Measurements from ENCODE around the gene NFYC.

NFYC gene
- 14.2 to 53.5 (median 38.7) reads per million in 17 experiments for total RNA-seq

DNA sequence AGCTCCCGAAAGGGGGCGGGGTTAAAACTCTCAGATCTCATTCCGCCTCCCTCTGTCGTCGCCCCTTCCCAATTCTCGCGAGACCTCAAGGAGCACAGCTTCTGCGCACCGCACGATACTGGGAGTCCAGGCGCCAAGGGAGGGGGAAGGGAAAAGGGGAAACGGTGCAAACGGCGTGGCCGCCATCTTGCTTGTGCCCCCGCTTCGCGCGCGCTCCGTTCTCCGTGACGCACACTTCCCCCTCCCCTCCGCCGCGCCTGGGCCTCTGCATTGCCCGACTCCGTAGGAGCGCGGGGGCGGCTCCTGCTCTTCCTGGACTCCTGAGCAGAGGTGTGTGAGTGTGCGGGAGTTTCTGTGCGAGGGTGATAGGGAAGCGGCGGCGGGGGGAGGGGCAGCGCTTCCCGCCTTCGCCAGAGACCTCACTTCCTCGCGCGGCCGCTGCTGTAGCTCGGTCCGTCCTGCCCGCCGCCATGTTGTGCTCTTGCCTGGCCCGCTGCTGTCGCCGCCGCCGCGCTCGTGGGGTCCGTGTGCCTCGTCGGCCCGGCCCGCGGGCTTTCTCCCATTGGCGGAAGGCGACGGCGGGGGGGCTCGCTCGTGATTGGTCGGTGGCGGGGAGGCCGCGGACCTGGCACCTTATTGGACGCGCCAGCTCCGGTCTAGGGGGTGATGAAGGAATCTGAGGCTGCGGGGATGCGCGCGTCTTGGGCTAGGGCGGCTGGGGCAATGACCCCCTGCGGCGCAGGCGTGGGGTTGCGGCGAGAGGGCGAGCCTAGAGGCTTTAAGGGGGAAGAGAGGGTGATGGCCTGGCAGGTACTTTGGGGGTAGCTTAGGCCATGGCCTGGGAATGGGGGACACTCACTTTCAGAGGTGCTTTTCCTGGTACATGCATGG is at the start of gene NFYC:
NFYC (plus strand) TSS at position 167 of the 891 bp plus-strand sequence. CDS start 47,140 bp downstream, outside the sequence.
- peak; percentile 99 to 100 (median 100) for DNase-seq

DNA sequence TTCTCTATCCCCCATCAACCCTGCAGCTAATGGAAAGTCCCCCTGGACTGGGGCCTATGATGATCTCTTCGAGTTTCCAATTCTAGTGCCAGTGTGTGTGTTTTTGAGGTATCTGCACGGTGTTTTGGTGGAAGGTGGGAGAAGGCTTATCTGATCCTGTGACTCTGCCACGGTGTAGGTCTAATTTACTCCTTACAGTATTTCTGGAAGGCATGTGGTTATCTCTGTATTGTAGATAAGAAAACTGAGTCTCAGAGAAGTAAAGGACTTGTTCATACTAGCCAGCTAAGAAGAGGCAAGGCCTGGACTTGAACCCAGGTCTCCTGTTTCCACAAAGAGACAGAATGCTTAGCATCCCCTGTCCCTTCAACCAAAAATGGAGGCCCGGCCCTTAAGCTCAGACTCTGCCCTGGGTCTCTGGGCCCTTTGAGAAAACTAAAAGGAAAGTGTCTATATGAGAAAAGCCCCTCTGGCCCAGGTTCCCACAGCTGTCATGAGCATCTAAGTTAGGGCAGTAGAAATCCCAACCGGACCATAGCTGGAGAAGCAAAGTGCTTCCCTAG is 46.3 kb upstream of the NFYC start:
- DNase-seq, result no peak

DNA sequence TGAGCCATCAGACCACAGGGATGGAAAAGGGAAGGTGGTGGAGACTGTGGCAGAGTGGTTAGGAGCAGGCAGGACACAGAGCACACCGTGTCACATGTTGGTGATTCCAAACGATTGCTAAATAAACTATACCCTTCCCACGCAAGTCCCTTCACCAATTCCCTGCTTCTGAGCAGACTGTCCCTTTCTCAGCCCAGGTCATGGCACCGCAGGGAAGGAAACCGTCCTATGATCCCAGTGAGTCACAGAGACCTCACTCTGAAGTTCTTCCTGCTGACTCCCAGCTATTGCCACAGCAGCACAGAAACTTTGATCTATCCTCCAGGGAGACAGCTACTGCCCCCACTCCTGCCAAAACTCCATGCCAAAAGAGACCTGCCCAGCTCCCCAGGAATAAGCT is 45.2 kb upstream of the NFYC start:
- peak; percentile 69 to 86 (median 74) for DNase-seq

DNA sequence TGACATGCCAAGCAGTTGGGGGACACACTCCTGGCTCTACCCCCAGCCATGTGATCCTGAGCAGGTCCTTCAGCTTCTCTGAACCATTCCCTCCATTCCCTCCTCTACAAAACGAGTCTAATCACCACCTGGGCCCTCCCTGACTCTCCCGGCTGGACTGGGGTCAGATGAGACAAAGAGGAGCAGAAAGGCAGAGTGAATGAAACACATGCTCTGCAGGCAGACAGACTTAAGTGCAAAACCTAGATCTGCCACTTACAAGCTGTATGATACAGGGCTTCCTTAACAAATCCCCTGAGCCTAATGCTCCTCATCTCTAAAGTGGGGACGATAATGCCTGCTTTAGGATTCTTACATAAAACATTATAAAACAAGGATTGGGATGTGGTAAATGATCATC is 43.3 kb upstream of the NFYC start:
- no peak for DNase-seq

DNA sequence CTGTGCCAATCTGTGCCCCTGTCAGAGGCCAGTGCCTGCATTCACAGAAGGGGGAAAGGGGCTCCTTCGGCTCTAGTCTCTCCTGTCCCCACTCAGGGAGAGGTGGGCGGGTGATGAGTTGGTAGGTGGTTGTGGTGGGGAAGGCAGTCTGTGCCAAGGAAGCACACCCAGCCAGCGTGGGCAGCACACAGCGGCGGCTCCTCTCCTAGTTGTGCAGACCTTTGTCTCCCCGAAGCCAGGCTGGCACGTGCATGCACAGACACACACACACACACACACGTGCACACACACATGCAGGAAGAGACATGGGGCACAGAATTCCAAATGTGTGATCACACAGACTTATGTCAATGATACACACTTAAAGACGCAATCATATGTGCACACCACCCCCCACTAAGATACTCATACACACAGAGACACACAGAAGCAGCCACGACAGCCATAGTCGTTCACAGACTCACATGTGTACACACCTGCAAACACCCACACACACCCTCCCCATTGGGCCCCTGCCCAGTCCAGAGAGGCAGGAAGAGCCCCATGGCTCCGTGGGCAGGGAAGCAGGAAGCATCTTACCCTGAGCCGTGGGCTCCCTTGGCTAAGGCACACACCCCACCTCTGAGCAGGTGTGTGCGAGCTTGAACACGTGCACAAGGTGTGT is 42.4 kb upstream of the NFYC start:
- no peak for DNase-seq

DNA sequence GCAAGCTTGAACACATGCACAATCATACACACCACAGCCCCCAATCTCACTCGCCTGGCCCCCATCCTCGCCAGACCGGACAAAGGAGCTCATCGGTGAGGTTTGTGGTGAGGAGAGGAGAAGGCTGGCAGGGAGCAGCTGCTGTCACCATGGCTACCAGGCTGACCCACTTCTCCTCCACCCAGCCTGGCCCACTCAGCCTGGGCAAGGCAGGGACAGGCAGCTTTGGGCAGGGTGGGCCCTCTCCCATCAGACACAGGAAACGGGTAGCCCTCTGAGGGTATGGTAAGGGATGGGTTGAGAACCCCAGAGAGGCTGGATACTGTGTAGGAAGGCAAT is 41.9 kb upstream of the NFYC start:
- no peak for DNase-seq

DNA sequence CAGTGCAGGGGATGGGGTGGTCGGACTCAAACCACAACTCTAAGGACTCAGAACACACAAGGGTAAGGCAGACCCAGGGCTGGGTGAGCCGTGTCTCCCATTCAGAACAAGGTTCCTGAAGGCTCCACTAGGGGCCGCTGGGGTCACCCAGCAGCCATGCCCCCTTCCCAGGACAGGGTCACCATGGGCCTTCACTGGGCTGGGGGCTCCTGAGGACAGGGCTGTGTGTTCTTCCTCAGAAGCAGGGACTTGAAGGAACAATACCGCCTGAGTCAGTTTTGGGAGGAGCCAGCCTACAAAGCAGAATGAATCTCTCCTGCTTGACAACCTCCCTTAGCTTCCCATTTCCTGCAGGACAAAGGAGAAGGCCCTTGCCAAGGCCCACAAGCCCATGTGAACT is 41.4 kb upstream of the NFYC start:
- peak; percentile 42 to 66 (median 54) for DNase-seq

DNA sequence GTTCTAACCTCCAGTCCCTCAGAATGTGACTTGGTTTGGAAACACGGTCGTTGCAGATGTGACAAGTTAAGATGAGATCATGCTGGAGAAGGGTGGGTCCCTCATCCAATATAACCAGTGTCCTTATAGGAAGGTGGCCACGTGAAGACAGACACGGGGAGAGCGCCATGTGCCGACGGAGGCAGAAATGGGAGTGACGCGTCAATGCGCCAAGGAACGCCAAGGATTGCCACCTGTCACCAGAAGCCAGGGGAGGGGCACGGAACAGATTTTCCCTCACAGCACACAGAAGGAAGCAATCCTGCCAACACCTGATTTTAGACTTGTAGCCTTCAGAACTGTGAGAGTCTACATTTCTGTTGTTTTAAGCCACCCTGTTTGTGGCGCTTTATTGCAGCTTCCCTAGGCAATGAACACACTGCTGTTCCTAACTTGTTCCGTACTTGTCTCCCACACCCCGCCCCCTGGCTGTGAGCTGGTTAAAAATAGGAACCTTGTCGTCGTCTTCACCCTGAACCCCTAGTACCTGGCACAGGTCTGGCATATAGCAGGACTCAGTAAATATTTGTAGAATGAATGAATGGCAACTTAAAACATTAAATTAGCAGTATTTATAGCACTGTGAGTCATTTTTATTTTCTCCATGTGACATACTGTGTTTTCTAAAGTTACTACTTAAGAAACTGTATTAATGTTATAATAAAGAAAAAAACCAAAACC is 40.2 kb upstream of the NFYC start:
- DNase-seq, result peak; percentile 12 to 65 (median 42)

DNA sequence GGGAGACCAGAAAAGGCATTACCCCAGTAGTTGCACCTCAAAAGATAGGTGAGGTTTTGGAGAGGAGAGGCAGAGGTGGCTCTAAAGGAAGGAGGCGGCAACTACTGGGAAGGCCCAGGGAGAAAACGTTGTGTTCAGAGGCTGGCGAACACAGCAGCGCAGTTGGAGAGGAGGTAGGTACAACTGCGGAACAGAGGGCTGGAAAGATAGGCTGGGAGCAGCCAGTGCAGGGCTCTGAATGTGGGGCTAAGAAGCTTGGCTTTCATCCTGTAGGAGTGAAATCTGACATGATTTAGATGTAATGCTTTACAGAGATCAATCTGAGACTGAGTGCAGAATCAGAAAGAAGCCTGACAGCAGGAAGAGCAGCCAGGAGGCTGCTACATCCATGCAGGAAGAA is 39.0 kb upstream of the NFYC start:
- DNase-seq, result peak in 1 of 4 experiments; percentile 0

DNA sequence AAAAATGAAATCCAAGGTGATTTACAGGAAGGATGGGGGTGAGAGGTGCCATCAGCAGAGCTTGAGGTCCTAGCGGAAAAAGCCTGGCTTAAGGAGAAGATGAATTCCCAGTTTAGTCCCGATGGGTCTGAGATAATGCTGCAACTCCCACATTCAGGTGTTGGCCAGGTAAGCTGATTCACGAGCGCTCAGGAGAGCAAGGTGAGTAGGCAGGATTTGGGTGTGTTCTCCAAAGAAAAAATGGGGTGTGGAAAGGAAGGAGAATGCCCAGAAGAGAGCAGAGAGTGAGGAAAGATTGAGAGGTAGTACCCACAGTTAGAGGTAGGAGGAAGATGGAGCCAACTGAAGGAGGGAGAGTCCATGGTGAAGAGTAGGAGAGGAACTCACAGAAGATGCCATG is 38.5 kb upstream of the NFYC start:
- peak in 1 of 4 experiments; percentile 0 for DNase-seq

DNA sequence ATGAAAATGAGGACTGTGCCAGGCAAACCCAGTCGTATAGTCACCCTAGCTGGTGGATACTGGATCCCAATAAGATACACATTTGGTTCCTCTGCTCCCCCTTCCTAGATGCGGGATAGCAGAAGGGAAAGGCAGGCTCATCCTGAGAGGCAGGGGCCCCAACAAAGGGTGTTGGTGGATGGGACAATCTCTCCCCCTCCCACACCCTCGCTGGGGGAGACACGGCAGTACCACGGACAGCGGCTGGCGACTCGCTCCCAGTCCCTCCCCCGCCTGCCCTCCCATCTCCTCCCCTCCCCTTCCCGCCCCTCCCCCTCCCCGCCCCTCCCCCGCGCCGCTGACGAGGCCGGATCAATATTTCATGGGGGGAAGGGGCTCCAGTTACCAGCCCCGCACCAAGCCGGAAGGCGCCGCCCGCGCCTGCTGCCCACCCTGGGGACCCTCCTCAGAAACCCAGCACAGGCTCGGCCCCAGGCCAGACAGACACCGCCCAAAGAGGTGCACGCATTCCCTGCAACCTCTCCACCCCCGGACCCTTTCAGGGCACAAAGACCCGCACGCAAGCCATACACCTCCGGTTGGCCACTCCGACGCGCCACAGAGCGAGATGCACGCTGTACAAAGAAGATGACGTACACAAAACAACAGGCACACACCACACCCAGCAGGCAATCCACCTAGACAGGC is 37.5 kb upstream of the NFYC start:
- DNase-seq, result no peak

DNA sequence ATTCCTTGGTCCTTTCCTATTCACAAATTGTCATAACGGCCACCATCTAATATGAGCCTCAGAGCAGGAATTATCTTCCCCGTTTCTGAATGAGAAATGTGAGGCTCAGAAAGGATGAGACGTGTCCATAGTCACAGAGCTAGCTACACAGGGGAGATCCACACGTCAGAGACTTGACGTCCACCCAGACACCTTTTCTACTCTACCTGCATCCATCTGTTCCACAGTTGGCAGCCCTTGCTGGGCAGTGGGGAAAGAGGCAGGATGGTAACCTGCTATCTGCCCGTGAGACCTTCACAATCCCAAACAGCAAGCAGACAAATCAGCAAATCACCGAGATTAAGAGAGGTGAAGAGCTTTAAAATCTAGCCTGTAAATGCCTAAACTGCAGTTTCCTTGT is 34.5 kb upstream of the NFYC start:
- no peak for DNase-seq

DNA sequence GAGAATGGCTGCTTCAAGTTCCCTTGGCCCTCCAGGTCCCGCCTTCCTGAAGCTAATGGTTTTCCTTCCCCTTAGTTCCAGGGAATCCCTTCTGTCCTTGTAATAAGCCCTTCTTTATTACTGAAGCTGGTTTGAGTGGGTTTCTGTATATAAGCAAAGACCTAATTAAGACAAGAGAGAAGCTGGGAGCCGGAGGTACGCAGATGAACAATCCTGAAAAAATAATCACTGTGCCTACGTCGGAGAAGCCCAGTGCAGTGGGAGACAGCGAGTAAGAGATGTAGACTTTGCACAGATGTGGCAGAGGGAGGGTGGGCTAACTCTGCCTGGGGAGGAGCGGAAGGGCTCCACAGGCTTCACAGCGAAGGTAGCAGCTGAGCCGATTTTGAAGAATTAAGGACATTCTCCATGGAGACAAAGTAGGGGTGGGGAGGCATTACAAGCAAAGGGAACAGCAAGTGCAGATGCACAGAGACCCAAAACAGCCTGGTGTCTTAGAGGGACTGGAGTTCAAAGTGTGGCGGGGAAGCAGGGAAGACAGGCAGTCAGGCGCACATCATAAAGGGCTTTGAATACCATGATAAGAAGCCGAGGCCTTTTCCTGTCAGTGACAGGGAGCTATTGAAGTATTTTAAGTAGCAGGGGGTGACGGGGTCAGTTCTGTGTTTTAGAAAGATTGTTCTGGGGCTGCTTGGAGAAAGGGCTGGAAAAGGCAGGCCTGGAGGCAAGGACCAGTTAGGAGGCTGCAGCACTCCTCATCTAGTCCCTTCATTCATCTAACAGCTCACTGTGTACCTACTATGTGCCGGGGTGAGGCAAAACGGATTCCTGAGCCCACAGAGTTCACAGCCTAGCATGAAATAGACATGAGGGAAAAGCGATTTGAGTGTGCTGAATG is 32.5 kb upstream of the NFYC start:
- DNase-seq, result no peak

DNA sequence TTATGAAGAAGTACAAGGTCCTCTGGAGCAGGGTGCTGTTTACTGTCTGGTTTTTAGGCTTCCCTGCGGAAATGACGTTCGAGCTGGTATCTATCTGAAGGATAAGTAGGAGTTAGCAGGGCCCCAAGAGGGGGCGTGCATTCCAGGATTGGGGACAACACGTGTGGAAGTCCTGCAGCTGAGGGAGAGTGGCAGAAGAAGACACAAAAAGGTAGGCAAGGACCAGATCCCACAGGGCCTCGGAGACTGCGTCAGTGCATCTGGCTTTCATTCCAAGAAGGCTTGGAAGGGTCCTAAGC is 31.9 kb upstream of the NFYC start:
- no peak for DNase-seq

DNA sequence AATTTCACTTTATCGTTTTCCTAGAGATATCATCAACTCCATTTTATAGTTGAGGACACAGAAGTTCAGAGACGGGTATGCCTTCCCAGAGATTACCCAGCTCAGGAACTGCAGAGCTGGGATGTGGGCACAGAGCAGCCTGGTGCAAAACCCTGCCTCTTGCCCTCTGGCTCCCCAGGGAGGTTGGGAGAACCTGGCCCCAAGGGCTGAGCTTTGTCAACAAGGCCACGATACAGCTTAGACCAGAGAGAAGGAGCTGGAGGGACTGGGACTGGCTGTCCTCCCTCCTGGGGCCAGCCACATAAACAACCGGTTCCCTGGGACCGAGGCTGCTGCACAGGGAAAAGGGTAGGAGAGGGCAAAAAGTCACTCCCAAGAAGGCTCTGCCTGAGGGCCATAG is 29.8 kb upstream of the NFYC start:
- DNase-seq, result no peak

DNA sequence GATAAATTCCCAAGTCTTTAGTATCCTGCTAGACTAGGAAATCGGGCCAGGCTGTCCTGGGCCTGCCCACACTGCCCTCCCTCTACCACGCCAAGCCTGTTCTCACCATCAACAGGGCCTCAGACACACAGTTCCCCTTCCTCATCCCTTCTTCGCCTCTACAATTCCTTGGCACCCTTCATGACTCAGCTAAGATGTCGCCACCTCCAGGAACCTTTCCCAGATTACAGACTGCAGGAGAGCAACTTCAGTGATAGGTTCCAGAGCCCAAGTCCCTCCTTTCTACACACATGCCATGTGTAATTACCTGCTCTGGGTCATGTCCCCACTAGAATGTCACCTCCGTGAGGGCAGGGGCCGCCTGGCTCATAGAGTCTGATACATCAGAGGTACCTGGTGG is 29.4 kb upstream of the NFYC start:
- peak in 3 of 4 experiments; percentile 36 to 42 (median 39) for DNase-seq

DNA sequence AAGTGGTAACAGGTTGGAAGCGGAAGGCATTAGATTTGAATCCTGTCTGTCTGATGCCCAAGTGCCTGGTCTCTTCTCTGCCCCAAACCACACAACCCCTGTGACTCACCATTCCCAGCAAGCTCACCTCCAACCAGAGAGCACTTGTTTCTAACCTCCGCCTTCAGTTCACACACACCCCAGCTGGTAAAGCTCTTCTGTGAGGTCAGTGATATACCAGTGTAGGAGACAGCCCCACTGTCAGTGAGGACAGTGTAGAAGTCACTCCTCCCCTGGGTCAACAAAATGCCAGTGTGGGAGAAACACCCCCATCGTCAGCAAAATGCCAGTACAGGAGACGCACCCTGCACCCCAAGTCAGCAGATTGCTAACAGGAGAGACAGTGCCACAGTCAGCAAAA is 28.6 kb upstream of the NFYC start:
- peak; percentile 32 to 73 (median 46) for DNase-seq

DNA sequence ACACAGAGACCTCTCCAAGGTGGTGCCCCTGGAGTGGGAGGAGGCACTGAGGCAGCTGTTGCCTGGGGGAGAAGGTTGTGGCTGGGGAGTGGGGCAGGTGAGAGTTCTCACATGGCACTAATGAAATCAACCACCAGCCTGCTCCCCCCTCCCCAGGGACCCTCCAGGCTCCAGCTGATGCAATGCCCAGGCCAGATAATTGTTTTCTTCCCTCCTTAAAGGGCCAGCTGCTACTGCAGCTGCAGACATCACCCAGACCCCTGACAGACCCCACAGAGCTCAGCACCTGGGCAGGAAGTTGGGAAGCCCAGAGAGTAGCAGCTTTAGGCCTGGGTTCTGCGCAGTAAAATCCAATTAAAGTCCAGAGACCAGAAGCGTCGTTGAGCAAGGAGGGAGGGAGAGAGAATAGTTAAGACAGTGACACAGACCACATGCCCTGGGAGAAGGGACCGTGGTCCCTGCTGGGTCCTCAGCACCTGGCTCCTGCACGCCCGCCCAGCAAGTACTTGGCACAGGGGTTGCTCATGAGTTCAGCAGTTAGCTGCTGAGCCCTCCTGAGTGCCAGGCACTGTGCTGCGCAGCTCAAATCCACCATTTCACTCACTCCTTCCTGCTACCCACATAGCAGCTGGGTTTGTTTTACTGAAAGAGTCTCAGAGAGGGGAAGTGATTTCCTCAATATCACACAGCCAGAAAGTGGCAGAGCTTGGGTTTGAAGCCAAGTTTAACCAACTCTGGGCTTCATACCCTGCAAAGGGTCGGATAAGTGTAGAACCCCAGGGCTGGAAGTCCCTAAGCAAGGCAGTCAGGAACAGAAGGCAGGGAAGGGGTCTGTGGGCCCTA is 28.0 kb upstream of the NFYC start:
- no peak for DNase-seq

DNA sequence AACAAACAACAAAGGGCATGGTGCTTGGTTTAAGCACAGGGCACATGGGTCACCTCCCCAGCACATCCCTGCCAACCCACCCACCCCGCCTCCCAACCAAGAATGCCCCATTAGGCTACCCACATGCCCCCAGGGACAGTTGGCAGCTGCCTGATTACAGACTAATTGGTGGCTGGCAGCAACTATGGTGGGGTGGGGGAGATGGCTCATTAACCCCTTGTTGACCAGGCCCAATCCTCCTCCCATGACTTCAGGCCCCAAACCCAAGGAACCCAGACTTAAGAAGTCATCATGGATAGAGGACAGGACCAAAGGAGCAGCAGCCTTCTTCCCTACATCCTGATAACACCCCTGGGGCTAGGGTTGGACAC is 27.4 kb upstream of the NFYC start:
- no peak for DNase-seq

DNA sequence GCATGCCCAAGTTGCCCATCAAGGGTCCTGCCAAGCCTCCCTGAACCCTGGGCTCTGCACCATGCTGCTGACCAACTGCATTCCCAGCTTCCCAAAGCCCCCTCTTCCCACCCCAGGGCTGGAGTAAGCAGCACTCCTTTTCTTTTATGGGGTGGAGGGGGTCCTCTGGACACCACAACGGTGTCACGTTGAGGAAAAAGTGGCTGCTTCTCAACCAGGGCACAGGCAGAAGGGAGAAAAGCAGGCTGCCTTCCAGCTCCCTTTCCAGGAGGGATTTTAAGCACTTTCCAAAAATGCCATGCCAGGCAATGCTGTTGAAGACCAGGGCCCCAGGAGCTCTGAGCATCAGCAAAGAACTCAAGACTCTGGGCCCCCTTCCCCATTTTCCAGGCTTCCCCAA is 26.7 kb upstream of the NFYC start:
- no peak for DNase-seq

Data from suppressor macrophage (primary cell).